NOMO-1 (cell line): Measurements from ENCODE around the gene TMEM119.

Experiments used
- DNase-seq, 2 experiments: peaks; one replicate each; lab custom pipeline; 2025; ENCODE audit not compliant: unreplicated experiment in 2 of 2; lab: John Stamatoyannopoulos, UW

Gene TMEM119

GRCh38 chr12:108551535-108551934 is 46.3 kb downstream of the TMEM119 start:
- peak in 1 of 2 experiments; percentile 62 for DNase-seq

DNA sequence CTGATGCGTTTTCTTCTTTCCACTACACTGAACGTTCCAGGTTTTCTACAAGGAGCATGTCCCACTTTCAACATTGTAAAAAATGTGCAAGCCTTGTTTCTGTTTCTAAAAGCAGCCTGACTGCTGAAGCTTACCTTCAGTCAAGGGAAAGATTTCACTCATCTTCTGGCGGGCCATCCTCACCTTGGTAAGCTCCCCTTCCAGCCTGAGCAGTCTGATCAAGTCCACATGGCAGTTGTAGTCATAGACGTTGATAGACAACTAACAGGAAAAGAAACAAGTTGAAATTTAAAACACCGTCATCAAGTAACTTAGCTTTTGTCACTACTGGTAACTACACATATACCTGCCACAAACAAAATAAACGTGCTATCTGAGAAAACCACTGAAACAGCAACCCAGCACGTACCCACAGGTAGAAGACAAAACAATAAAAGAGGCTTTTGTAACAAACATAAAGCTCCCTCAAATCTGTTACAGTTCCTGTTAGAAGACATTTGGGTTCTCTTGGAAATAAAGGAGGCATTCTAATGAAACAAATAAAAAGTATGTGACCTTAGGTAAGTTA is 48.8 kb downstream of the TMEM119 start:
- DNase-seq = no peak

GRCh38 chr12:108547686-108548085 is 50.2 kb downstream of the TMEM119 start:
- peak in 1 of 2 experiments; percentile 3 for DNase-seq

- no peak for DNase-seq
Observed at GRCh38 chr12:108543652-108544051, 54.2 kb downstream of the TMEM119 start.

DNA sequence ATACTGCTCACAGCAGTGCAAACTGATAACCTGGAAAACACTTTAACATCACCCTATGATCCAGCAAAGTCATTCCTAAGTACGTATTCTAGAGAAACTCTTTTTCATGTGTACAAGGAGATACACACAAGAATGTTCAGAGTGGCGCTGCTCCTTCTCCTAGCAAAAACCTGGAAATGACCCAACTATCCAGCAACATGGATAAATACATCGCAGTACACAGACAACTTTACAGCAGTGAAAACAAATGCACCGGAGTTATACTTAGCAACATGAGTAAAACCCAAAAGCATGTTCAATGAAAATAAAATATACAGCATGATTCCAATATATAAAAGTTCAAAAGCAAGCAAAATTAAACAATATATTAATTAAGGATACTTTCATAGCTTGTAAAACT is 55.6 kb downstream of the TMEM119 start:
- DNase-seq = no peak
